CD4-positive, alpha-beta memory T cell (primary cell): Measurements from ENCODE around the gene DNASE1. TPM values are rescaled to one million over a fixed set of nuclear protein-coding genes. Genes with fewer than 3 reads are reported as not detected.

Source experiments
- CTCF ChIA-PET: fragments of 350-600 bp; sonication (Branson Sonifier 250); formaldehyde crosslinking; loops from one replicate; lab custom pipeline; 2021; ENCODE audit warnings: inconsistent platforms; ENCODE audit not compliant: partially characterized antibody; lab: Charles Lee
- POLR2A ChIA-PET: fragments of 350-600 bp; sonication (Branson Sonifier 250); formaldehyde crosslinking; loops from one replicate; lab custom pipeline; 2021; ENCODE audit not compliant: partially characterized antibody; lab: Charles Lee
- DNase-seq, 5 donors: peaks; one replicate each; pipeline versions ENCODE4 v3.0.0 to v3.0.0-alpha.2; 2020 to 2022; ENCODE audit warnings: mixed read lengths in 1 of 5
- H3K27ac ChIP-seq: one replicate; pipeline ENCODE4 v1.7.0; 2013; ENCODE audit warnings: low read depth, low read length
- H3K27me3 ChIP-seq: 2 replicates; pipeline ENCODE4 v1.7.0; 2013; ENCODE audit warnings: mild to moderate bottlenecking, low read length, moderate library complexity; ENCODE audit not compliant: insufficient read depth
- H3K36me3 ChIP-seq: 2 replicates; pipeline ENCODE4 v1.7.0; 2013; ENCODE audit warnings: mild to moderate bottlenecking, low read length, moderate library complexity; ENCODE audit not compliant: insufficient read depth
- H3K4me1 ChIP-seq: 2 replicates; pipeline ENCODE4 v1.7.0; 2013; ENCODE audit warnings: mild to moderate bottlenecking, low read length, moderate library complexity; ENCODE audit not compliant: insufficient read depth
- H3K4me3 ChIP-seq, 2 donors: one replicate each; pipeline ENCODE4 v1.7.0; 2013; ENCODE audit warnings: low read length in 2 of 2, mild to moderate bottlenecking in 1 of 2
- H3K9me3 ChIP-seq, 2 donors: one replicate each; pipeline ENCODE4 v1.7.0; 2013; ENCODE audit warnings: low read length in 2 of 2, control low read depth in 1 of 2; ENCODE audit not compliant: control insufficient read depth in 1 of 2
- H3K27ac Mint-ChIP-seq, 7 donors: one replicate each; pipeline ENCODE4 v1.8.0; 2020 to 2021; ENCODE audit warnings: mixed read lengths in 7 of 7, mild to moderate bottlenecking in 6 of 7, inconsistent platforms in 3 of 7, moderate library complexity in 3 of 7
- H3K27me3 Mint-ChIP-seq, 2 donors: one replicate each; pipeline ENCODE4 v1.8.0; 2020 to 2021; ENCODE audit warnings: mixed read lengths in 2 of 2
- H3K36me3 Mint-ChIP-seq, 2 donors: one replicate each; pipeline ENCODE4 v1.8.0; 2020 to 2021; ENCODE audit warnings: mixed read lengths in 2 of 2, inconsistent platforms in 1 of 2, mild to moderate bottlenecking in 1 of 2
- H3K4me1 Mint-ChIP-seq, 4 donors: one replicate each; pipeline ENCODE4 v1.8.0; 2020 to 2021; ENCODE audit warnings: mixed read lengths in 4 of 4, mild to moderate bottlenecking in 1 of 4
- H3K4me3 Mint-ChIP-seq, 8 donors: one replicate each; pipeline ENCODE4 v1.8.0; 2020 to 2021; ENCODE audit warnings: mixed read lengths in 8 of 8, mild to moderate bottlenecking in 7 of 8, moderate library complexity in 6 of 8, inconsistent platforms in 3 of 8
- H3K9me3 Mint-ChIP-seq, 8 donors: one replicate each; pipeline ENCODE4 v1.8.0; 2020 to 2021; ENCODE audit warnings: mixed read lengths in 8 of 8, mild to moderate bottlenecking in 5 of 8, inconsistent platforms in 3 of 8, moderate library complexity in 1 of 8
- intact Hi-C: fragments of 100-400 bp; cut with micrococcal nuclease; formaldehyde crosslinking; loops from one replicate; pipeline ENCODE4 v1.15.1; 2023
- polyA plus RNA-seq, 2 donors: library from polyadenylated mRNA; unstranded; fragments of 300-500 nt; fragmentation: Illumina TruSeq; gene quantifications; one replicate each; pipeline ENCODE4 v1.2.3, GENCODE V29; 2021
- total RNA-seq, 2 experiments: library from RNA; stranded (reverse); gene quantifications; one replicate each; pipeline ENCODE4 v1.2.3, GENCODE V29; 2021

The DNASE1 gene
- total and polyA plus RNA-seq, 4 experiments from 2014 or later, result 7.7 to 59.9 (median 51.2) TPM; not detected in 1

DNA sequence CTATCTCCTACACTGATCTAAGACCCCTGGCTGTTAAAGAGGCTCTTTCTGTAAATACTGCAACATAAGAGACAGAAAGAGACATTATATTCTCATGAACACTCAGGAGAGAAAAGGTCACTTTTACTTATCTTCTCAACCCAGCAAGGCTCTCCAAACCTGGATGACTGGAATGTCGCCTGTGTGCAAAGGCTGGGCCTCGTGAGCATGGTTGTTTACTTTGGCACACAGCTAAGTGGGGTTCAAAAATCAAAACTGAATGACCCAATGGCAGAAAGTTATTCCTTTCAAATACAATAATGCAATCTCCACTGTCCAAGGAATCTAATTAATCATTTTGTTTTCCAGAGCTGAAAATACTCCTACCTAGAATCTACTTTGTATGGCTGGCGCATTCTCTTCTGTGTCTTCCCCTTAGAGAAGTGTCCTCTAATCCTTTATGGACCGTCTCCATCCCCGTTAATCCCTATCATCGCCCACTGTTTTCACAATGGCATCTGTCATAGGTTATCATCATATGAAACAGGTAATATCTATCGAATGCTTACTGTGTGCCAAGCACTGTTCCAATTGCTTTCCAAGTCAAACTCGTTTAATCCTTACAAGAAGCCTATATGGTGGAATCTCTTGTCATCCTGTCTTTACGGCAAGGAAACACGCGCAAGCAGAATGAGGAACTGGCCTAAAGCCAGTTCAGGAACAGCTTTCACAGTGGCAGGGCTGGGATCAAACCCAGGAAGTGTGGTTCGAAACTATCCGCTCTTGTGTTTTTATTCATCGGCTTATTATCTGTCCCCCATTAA lies 44.4 kb upstream of the DNASE1 start:
- H3K27ac ChIP-seq, result peak overlapping the region; percentile 92

DNA sequence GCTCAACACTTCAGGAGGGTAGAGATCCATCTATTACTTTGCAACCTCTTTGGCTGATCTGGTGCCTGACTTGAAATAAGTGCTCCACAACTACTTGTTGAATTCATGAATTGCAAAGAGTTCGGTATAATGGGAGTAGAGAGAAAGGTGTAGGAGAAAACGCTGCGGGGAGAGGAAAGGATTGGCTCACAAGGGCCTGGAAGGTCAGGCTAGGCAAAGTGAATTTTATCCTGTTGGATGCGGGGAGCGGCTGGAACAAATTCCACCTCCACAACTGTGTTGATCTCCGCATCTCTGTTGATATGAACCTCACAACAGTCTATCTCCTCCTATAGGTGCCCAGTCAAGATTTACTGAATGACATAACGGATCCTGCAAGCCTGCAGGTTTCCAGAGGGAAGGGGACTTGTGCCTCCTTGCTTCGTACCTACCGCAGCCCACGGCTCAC lies 43.8 kb upstream of the DNASE1 start:
- peaks cover 32 to 54% (median 46%) of the 10 kb centered on the region in 4 donors for H3K4me1 Mint-ChIP-seq
- Histone ChIP-seq H3K27me3 (no peaks in the 10 kb centered on the region), H3K4me3 (peak overlapping the region; percentile 49 to 98), H3K27ac (peak overlapping the region; percentile 92), H3K36me3 (no peaks in the 10 kb centered on the region), H3K9me3 (no peaks in the 10 kb centered on the region), H3K4me1 (peaks cover 34% of the 10 kb centered on the region)
- intact Hi-C loops, result loop anchor here (1.0 to 10.0 kb wide), 4 partner anchors 32 to 210 kb away; partner anchors contain the start of genes CLUAP1, NAA60, ZNF174 and ZNF597
- H3K27ac Mint-ChIP-seq, result peak overlapping the region; percentile 44 to 89 (median 87)
- H3K4me3 Mint-ChIP-seq, result peak overlapping the region; percentile 91 to 100 (median 98)
- ChIA-PET CTCF (no interaction called here), POLR2A (interaction anchor here (1.0 kb wide), 1 partner anchor 34 kb away, joined by 3 read pairs; the partner anchor contains the start of gene NLRC3)
- H3K36me3 Mint-ChIP-seq, result peaks cover 11 to 25% of the 10 kb centered on the region in 2 donors
- peaks cover 0 to 5% (median 0%) of the 10 kb centered on the region in 8 donors for H3K9me3 Mint-ChIP-seq
- no peaks in the 10 kb centered on the region for H3K27me3 Mint-ChIP-seq
- DNase-seq, result peak in 1 of 5 donors; percentile 3

More for the DNA sequence above, 44.4 kb upstream of the DNASE1 start:
- no peaks in the 10 kb centered on the region for H3K9me3 ChIP-seq
- intact Hi-C loops, result loop anchor here (2.0 to 10.0 kb wide), 3 partner anchors 105 to 209 kb away; partner anchors contain the start of genes CLUAP1, NAA60, ZNF174 and ZNF597
- H3K4me1 ChIP-seq, result peaks cover 28% of the 10 kb centered on the region
- ChIA-PET POLR2A (interaction anchor here (1.0 kb wide), 1 partner anchor 33 kb away, joined by 3 read pairs; the partner anchor contains the start of gene NLRC3), CTCF (no interaction called here)
- H3K36me3 ChIP-seq, result no peaks in the 10 kb centered on the region
- Mint-ChIP-seq H3K9me3 (peaks cover 0 to 5% (median 0%) of the 10 kb centered on the region in 8 donors), H3K4me3 (peak overlapping the region; percentile 91 to 100 (median 98)), H3K27me3 (no peaks in the 10 kb centered on the region), H3K27ac (peak overlapping the region; percentile 44 to 89 (median 87)), H3K36me3 (peaks cover 8 to 19% of the 10 kb centered on the region in 2 donors), H3K4me1 (peaks cover 27 to 48% (median 40%) of the 10 kb centered on the region in 4 donors)
- H3K27me3 ChIP-seq, result no peaks in the 10 kb centered on the region
- no peak for DNase-seq
- no peak overlapping the region for H3K4me3 ChIP-seq

DNA sequence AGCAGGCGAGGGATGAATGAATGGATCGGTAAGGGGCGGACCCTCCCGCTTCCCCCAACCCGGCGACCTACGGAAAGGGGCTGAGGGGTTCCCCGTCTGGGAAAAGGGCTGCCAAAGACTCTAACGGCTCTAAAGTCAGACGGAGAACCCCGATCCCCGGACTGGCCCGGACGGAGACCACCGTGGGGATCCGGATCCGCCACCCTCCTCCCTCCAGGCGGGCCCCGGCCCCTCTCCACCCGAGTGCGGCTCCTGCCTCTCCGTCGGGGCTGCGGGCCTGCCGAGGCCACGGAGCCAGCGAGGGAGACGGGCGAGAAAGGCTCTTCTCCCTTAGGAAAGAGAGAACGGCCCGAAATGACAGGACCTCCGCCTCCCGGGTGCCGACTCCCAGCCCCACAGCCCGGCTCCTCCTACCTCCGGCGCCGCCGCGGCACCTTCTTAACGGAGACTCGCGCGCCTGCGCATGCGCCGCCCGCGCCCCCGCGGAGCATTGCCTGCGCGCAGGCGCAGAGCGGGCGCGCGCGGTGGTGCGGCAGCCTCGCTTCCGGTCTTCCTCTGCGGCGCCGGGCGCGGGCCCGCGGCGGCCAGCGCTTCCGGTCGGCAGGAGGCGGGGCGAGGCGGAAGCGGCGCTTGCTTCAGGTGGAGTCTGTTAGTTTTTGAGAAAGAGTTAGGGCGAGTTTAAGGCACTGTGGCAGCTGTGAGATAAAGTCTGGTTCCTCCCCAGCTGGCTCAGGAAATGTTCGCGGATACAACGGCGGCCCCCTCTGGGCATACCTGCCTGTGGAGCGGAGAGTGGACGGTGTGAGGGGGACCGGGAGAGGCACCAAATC lies 43.1 kb upstream of the DNASE1 start, which contains the start of gene SLX4:
Gene SLX4 (minus strand): TSS at position 461 of the 830 bp plus-strand sequence. CDS start 2,642 bp downstream, outside the sequence.
- Mint-ChIP-seq H3K9me3 (peaks cover 0 to 5% (median 0%) of the 10 kb centered on the region in 8 donors), H3K27ac (peak within 1 kb of the TSS; percentile 88 to 100 (median 98)), H3K36me3 (peaks cover 8 to 29% of the 10 kb centered on the region in 2 donors), H3K27me3 (no peaks in the 10 kb centered on the region), H3K4me1 (peaks cover 34 to 56% (median 47%) of the 10 kb centered on the region in 4 donors), H3K4me3 (peak within 1 kb of the TSS; percentile 97 to 100 (median 100))
- POLR2A ChIA-PET, result interaction anchor here (0.7 to 1.5 kb wide), 10 partner anchors 12 to 210 kb away, joined by 3 to 32 read pairs (median 4); partner anchors contain the start of genes DNASE1, NLRC3, TRAP1 and ZNF174
- H3K4me1 ChIP-seq, result peaks cover 34% of the 10 kb centered on the region
- no peaks in the 10 kb centered on the region for H3K9me3 ChIP-seq
- peak within 1 kb of the TSS; percentile 92 for H3K27ac ChIP-seq
- DNase-seq, result peak; percentile 88 to 97 (median 94)
- CTCF ChIA-PET, result interaction anchor here (0.6 to 1.4 kb wide), 5 partner anchors 9 to 808 kb away, joined by 3 to 5 read pairs (median 3); partner anchors contain the start of gene NLRC3
- H3K4me3 ChIP-seq, result peak within 1 kb of the TSS; percentile 89 to 98
- H3K27me3 ChIP-seq, result no peaks in the 10 kb centered on the region
- intact Hi-C loops, result loop anchor here (1.0 to 10.0 kb wide), 4 partner anchors 33 to 211 kb away; partner anchors contain the start of genes CLUAP1, NAA60, ZNF174 and ZNF597
- no peaks in the 10 kb centered on the region for H3K36me3 ChIP-seq

DNA sequence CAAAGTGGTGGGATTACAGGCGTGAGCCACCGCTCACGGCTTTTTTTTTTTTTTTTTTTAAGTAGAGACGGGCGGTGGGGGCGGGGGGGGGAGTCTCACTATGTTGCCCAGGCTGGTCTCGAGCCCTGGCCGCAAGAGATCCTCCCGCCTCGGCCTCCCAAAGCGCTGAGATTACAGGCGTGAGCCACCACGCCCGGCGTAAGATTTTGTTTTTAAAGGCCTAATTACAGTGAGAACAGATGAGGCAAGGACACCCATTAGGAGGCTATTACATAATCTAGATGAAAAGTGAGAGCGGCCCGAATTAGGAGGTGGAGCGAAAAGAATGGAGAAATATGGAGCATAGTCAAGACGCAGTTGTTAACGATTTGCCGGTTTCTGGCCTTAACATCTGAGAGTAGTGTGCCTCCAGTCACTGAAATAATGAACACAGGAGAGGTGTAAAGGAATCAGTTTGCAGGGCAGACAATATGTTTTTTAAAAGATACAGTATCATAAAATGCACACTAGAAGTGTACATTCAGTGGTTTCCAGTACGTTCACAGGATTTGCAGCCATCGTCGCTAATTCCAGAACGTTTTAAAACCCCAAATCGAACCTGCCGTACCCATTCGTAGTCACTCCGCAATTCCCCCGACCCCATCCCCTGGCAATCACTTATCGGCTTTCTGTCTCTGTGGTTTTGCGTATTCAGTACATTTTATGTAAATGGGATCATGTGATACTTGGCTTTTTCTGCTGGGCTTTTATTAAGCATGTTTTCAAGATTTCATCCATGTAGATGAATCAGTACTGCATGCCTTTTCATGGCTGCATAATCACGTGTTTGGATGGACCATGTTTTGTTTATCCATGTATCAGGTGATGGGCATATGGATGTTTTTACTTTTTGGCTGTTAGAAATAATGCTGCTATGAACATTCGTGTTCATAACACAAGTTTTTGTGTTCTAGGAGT lies 41.7 kb upstream of the DNASE1 start:
- DNase-seq, result no peak
- ChIA-PET CTCF (interaction anchor here (0.6 to 1.4 kb wide), 6 partner anchors 8 to 806 kb away, joined by 3 to 5 read pairs (median 3); partner anchors contain the start of gene NLRC3), POLR2A (interaction anchor here (1.1 to 1.5 kb wide), 4 partner anchors 13 to 212 kb away, joined by 3 to 32 read pairs (median 4); partner anchors contain the start of genes NLRC3, ZNF174 and ZSCAN32)
- Histone ChIP-seq H3K27me3 (no peaks in the 10 kb centered on the region), H3K36me3 (no peaks in the 10 kb centered on the region), H3K4me1 (peaks cover 34% of the 10 kb centered on the region), H3K9me3 (no peaks in the 10 kb centered on the region), H3K27ac (peak overlapping the region; percentile 92), H3K4me3 (peak overlapping the region in 1 of 2 donors; percentile 98)
- intact Hi-C loops, result loop anchor here (10.0 kb wide), 1 partner anchor 108 kb away; the partner anchor contains the start of gene CLUAP1
- H3K27ac Mint-ChIP-seq, result peak overlapping the region; percentile 44 to 99 (median 88)
- H3K36me3 Mint-ChIP-seq, result peaks cover 10 to 33% of the 10 kb centered on the region in 2 donors
- peak overlapping the region; percentile 97 to 100 (median 100) for H3K4me3 Mint-ChIP-seq
- H3K27me3 Mint-ChIP-seq, result no peaks in the 10 kb centered on the region
- peaks cover 0 to 5% (median 0%) of the 10 kb centered on the region in 8 donors for H3K9me3 Mint-ChIP-seq
- H3K4me1 Mint-ChIP-seq, result peaks cover 37 to 56% (median 47%) of the 10 kb centered on the region in 4 donors

DNA sequence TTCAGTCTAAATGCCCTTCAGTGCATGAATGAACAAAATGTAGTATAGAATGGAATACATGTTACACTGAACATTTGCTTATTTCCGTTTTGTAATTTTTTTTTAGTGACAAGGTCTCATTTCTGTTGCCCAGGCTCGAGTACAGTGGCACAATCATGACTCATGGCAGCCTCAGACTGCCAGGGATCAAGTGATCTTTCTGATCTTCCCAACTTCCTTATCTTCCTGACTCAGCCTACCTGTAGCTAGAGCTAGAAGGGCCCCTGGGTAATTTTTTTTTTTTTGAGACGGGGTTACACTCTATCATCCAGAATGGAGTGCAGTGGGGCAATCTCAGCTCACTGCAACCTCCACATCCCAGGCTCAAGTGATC lies 35.7 kb upstream of the DNASE1 start:
- Histone ChIP-seq H3K27ac (no peak overlapping the region), H3K36me3 (no peaks in the 10 kb centered on the region), H3K4me1 (peaks cover 11% of the 10 kb centered on the region), H3K9me3 (no peaks in the 10 kb centered on the region), H3K4me3 (no peak overlapping the region), H3K27me3 (no peaks in the 10 kb centered on the region)
- POLR2A ChIA-PET, result no interaction called here
- Mint-ChIP-seq H3K4me1 (peaks cover 25 to 39% (median 33%) of the 10 kb centered on the region in 4 donors), H3K27me3 (no peaks in the 10 kb centered on the region), H3K27ac (peak overlapping the region in 1 of 7 donors; percentile 13), H3K4me3 (no peak overlapping the region), H3K9me3 (no peaks in the 10 kb centered on the region), H3K36me3 (peaks cover 10 to 20% of the 10 kb centered on the region in 2 donors)
- intact Hi-C loops, result loop anchor here (10.0 kb wide), 1 partner anchor 114 kb away; the partner anchor contains the start of gene CLUAP1
- CTCF ChIA-PET, result interaction anchor here (0.7 kb wide), 1 partner anchor 24 kb away, joined by 3 read pairs; no protein-coding TSS in a partner anchor
- no peak for DNase-seq
